ENCODE measurements around the gene FLOT1.
"Not testable (repeated sequence)": the region's sequence is repeated elsewhere in the genome, so short reads cannot be mapped to it uniquely, and the experiment has no call there.

FLOT1 gene

GRCh38 chr6:30744054-30744805 is 1.7 kb upstream of the FLOT1 start, which contains the start of gene IER3:
IER3 (minus strand) TSS chr6:30744547; CDS start chr6:30744518, 29 bp downstream.
- peak; percentile 44 to 77 (median 54) for DNase-seq

GRCh38 chr6:30743099-30744053 is 889 bp upstream of the FLOT1 start:
- DNase-seq, result peak in 3 of 5 experiments; percentile 21 to 49 (median 23)

- DNase-seq, result no peak
Observed at GRCh38 chr6:30741789-30742315, 635 bp downstream of the FLOT1 start.

GRCh38 chr6:30741063-30741779 is 1.3 kb downstream of the FLOT1 start:
- DNase-seq, result no peak

GRCh38 chr6:30740540-30740870 is 2.0 kb downstream of the FLOT1 start:
- no peak for DNase-seq

GRCh38 chr6:30738532-30738931 is 4.0 kb downstream of the FLOT1 start:
- no peak for DNase-seq

- DNase-seq, result no peak
Observed at GRCh38 chr6:30735668-30736314, 6.7 kb downstream of the FLOT1 start.

GRCh38 chr6:30732237-30732943 is 10.1 kb downstream of the FLOT1 start:
- no peak for DNase-seq

GRCh38 chr6:30730601-30731435 is 11.7 kb downstream of the FLOT1 start:
- DNase-seq, result peak; percentile 67 to 91 (median 78)

GRCh38 chr6:30727920-30728553 is 14.4 kb downstream of the FLOT1 start:
- no peak for DNase-seq

GRCh38 chr6:30726506-30727413 is 15.7 kb downstream of the FLOT1 start:
- DNase-seq, result no peak

- no peak for DNase-seq
Observed at GRCh38 chr6:30725713-30726505, 16.6 kb downstream of the FLOT1 start.

GRCh38 chr6:30724906-30725667 is 17.4 kb downstream of the FLOT1 start:
- no peak for DNase-seq

GRCh38 chr6:30723843-30724741 is 18.4 kb downstream of the FLOT1 start:
- not testable (repeated sequence) for DNase-seq

GRCh38 chr6:30723159-30723842 is 19.2 kb downstream of the FLOT1 start:
- DNase-seq, result not testable (repeated sequence)

Measured in T-helper 2 cell (primary cell).